PC-3 (cell line): ENCODE measurements around the gene AP4S1. TPM values are rescaled to one million over a fixed set of nuclear protein-coding genes. Genes with fewer than 3 reads are reported as not detected.

ENCODE experiments used
- ATAC-seq: fragments of 200-7000 bp; cut with Tn5 transposase; 2 replicates; pipeline ENCODE4 v1.9.1; 2020; ENCODE audit warnings: mild to moderate bottlenecking, moderate library complexity
- BruUV-seq: library from RNA; stranded (reverse); fragments of 400-500 nt; replicated peaks from 2 replicates; lab custom pipeline; 2021; lab: Mats Ljungman, UMichigan
- CTCF ChIA-PET: fragments of 300-600 bp; sonication (Branson Sonifier 250); formaldehyde crosslinking; loops from one replicate; lab custom pipeline; 2022; ENCODE audit warnings: antibody characterized with exemption; lab: Charles Lee
- POLR2A ChIA-PET: fragments of 300-600 bp; sonication (Branson Sonifier 250); formaldehyde crosslinking; loops from one replicate; lab custom pipeline; 2022; ENCODE audit warnings: antibody characterized with exemption; ENCODE audit not compliant: unreplicated experiment; lab: Charles Lee
- DNase-seq: peaks from one replicate; pipeline ENCODE4 v3.0.0-alpha.2; 2015
- H2AFZ ChIP-seq: fragments of 300-600 bp; sonication (generic); 2 replicates; pipeline ENCODE4 v1.6.0; 2016; ENCODE audit warnings: antibody characterized with exemption, low read length
- H3F3A ChIP-seq: fragments of 300-600 bp; sonication (generic); one replicate; pipeline ENCODE4 v1.6.0; 2017; ENCODE audit warnings: antibody characterized with exemption, low read length, control low read depth, mild to moderate bottlenecking; ENCODE audit not compliant: unreplicated experiment
- H3K27ac ChIP-seq: fragments of 300-600 bp; sonication (generic); 2 replicates; pipeline ENCODE4 v1.5.1; 2016; ENCODE audit warnings: mild to moderate bottlenecking, low read length
- H3K27me3 ChIP-seq: fragments of 300-600 bp; sonication (generic); 2 replicates; pipeline ENCODE4 v1.6.1; 2016; ENCODE audit warnings: low read length, mixed read lengths
- H3K36me3 ChIP-seq: fragments of 300-600 bp; sonication (generic); 2 replicates; pipeline ENCODE4 v1.6.1; 2016; ENCODE audit warnings: low read depth, mixed run types, low read length, mixed read lengths
- H3K4me1 ChIP-seq: fragments of 300-600 bp; sonication (generic); 2 replicates; pipeline ENCODE4 v1.5.1; 2016; ENCODE audit warnings: low read length; ENCODE audit not compliant: insufficient read depth
- H3K4me2 ChIP-seq: fragments of 300-600 bp; sonication (generic); 2 replicates; pipeline ENCODE4 v1.6.0; 2016; ENCODE audit warnings: low read length
- H3K4me3 ChIP-seq: fragments of 300-600 bp; sonication (generic); 2 replicates; pipeline ENCODE4 v1.5.1; 2016; ENCODE audit warnings: mild to moderate bottlenecking, low read length, mixed read lengths
- H3K79me2 ChIP-seq: fragments of 300-600 bp; sonication (generic); 2 replicates; pipeline ENCODE4 v1.6.1; 2017; ENCODE audit warnings: low read length, mixed read lengths
- H3K9ac ChIP-seq: fragments of 300-600 bp; sonication (generic); 2 replicates; pipeline ENCODE4 v1.6.0; 2016; ENCODE audit warnings: mild to moderate bottlenecking, low read length
- H3K9me2 ChIP-seq: fragments of 300-600 bp; sonication (generic); replicated peaks from 2 replicates; pipeline ENCODE4 v1.6.1; 2016; ENCODE audit warnings: mixed run types, low read length, mixed read lengths
- H3K9me3 ChIP-seq: fragments of 300-600 bp; sonication (generic); 2 replicates; pipeline ENCODE4 v1.6.1; 2016; ENCODE audit warnings: low read length, mixed read lengths
- H4K20me1 ChIP-seq: fragments of 300-600 bp; sonication (generic); 2 replicates; pipeline ENCODE4 v1.6.1; 2016; ENCODE audit warnings: low read length, mixed read lengths
- EZH2 ChIP-seq: fragments of 300-600 bp; sonication (generic); IDR thresholded peaks from one replicate; pipeline ENCODE4 v1.6.1; 2017; ENCODE audit warnings: antibody characterized with exemption, mild to moderate bottlenecking, low read length; ENCODE audit not compliant: unreplicated experiment
- EZH2phosphoT487 ChIP-seq: fragments of 300-600 bp; sonication (generic); IDR thresholded peaks from 2 replicates; pipeline ENCODE4 v1.6.1; 2018; ENCODE audit warnings: mild to moderate bottlenecking, antibody characterized with exemption, low read length, borderline replicate concordance
- intact Hi-C: fragments of 100-400 bp; cut with micrococcal nuclease; formaldehyde crosslinking; loops from 2 replicates; pipeline ENCODE4 v1.9.0; 2023
- total RNA-seq: library from RNA; depleted of rRNA; stranded (reverse); fragments of >200 nt; gene quantifications from 2 replicates; pipeline ENCODE4 v1.2.3, GENCODE V29; 2014
- TF ChIP-seq, protein P1 (sequence below): fragments of 300-600 bp; sonication (generic); conservative IDR thresholded peaks from 2 replicates; pipeline ENCODE4 v1.5.1; 2017; ENCODE audit warnings: antibody characterized with exemption, low read depth, mild to moderate bottlenecking, low read length

AP4S1 gene
- total RNA-seq, 1 experiment from 2014 or later, result 3.2 TPM

DNA sequence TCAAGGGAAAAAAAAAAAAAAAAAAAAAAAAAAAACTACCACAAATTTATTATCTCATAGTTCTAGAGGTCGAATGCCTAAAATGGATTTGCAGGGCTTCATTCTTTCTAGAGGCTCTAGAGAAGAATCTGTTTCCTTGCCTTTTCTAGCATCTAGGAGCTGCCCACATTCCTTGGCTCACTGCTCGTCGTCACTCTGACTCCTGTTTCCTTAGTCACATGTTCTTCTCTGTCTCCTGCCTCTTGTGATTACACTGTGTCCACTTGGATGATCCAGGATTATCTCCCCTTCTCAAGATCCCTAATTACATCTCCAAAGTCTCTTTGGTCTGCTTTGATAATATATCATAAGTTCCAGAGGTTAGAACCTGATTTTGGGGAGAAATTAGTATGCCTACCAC, 93.4 kb downstream of the AP4S1 start:
- H3K9me3 ChIP-seq, result no peaks in the 10 kb centered on the region
- intact Hi-C loops, result no loop called here
- no peaks in the 10 kb centered on the region for H3K79me2 ChIP-seq
- H3K36me3 ChIP-seq, result peaks cover 64% of the 10 kb centered on the region
- no TSS peak for BruUV-seq
- ChIA-PET CTCF (interaction anchor here (0.7 kb wide), 1 partner anchor 131 kb away, joined by 8 read pairs; no protein-coding TSS in a partner anchor), POLR2A (no interaction called here)
- H4K20me1 ChIP-seq, result no peaks in the 10 kb centered on the region
- no peak overlapping the region for H3K9ac ChIP-seq
- no peaks in the 10 kb centered on the region for H3K9me2 ChIP-seq
- TF ChIP-seq, protein P1, sequence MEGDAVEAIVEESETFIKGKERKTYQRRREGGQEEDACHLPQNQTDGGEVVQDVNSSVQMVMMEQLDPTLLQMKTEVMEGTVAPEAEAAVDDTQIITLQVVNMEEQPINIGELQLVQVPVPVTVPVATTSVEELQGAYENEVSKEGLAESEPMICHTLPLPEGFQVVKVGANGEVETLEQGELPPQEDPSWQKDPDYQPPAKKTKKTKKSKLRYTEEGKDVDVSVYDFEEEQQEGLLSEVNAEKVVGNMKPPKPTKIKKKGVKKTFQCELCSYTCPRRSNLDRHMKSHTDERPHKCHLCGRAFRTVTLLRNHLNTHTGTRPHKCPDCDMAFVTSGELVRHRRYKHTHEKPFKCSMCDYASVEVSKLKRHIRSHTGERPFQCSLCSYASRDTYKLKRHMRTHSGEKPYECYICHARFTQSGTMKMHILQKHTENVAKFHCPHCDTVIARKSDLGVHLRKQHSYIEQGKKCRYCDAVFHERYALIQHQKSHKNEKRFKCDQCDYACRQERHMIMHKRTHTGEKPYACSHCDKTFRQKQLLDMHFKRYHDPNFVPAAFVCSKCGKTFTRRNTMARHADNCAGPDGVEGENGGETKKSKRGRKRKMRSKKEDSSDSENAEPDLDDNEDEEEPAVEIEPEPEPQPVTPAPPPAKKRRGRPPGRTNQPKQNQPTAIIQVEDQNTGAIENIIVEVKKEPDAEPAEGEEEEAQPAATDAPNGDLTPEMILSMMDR, result no peak
- TF ChIP-seq EZH2 (no peak), EZH2phosphoT487 (no peak)
- DNase-seq (no peak), ATAC-seq (no peak)
- H3K27ac ChIP-seq, result no peak overlapping the region
- no peaks in the 10 kb centered on the region for H3F3A ChIP-seq
- no peaks in the 10 kb centered on the region for H3K4me1 ChIP-seq
- H3K4me3 ChIP-seq, result no peak overlapping the region
- no peak overlapping the region for H2AFZ ChIP-seq
- H3K4me2 ChIP-seq, result no peak overlapping the region
- no peaks in the 10 kb centered on the region for H3K27me3 ChIP-seq

DNA sequence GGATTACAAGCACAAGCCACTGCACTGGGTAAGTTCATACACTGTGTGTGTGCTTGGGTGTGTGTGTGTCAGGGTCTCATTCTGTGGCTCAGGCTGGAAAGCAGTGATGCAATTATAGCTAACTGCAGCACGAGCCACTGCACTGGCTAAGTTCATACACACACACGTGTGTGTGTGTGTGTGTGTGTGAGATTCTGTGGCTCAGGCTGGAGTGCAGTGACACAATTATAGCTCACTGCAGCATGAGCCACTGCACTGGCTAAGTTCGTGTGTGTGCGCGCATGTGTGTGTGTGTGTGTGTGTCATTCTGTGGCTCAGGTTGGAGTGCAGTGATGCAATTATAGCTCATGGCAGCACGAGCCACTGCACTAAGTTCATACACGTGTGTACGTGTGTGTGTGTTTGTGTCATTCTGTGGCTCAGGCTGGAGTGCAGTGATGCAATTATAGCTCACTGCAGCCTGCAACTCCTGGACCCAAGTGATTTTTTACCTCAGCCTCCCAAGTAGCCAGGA, 96.7 kb downstream of the AP4S1 start:
- Histone ChIP-seq H3K27ac (no peak overlapping the region), H3K9ac (no peak overlapping the region), H2AFZ (no peak overlapping the region), H3K79me2 (no peaks in the 10 kb centered on the region), H3F3A (no peaks in the 10 kb centered on the region), H3K4me2 (no peak overlapping the region), H4K20me1 (no peaks in the 10 kb centered on the region), H3K4me3 (no peak overlapping the region), H3K27me3 (no peaks in the 10 kb centered on the region), H3K9me2 (no peaks in the 10 kb centered on the region), H3K4me1 (no peaks in the 10 kb centered on the region), H3K36me3 (peaks cover 56% of the 10 kb centered on the region), H3K9me3 (no peaks in the 10 kb centered on the region)
- intact Hi-C loops, result no loop called here
- CTCF ChIA-PET, result no interaction called here
- TF ChIP-seq, protein P1, result no peak
- TF ChIP-seq EZH2, result no peak
- no peak for TF ChIP-seq EZH2phosphoT487
- no TSS peak for BruUV-seq
- ATAC-seq (no peak), DNase-seq (no peak)
- POLR2A ChIA-PET, result interaction anchor here (0.6 kb wide), 1 partner anchor 1438 kb away, joined by 5 read pairs; no protein-coding TSS in a partner anchor

DNA sequence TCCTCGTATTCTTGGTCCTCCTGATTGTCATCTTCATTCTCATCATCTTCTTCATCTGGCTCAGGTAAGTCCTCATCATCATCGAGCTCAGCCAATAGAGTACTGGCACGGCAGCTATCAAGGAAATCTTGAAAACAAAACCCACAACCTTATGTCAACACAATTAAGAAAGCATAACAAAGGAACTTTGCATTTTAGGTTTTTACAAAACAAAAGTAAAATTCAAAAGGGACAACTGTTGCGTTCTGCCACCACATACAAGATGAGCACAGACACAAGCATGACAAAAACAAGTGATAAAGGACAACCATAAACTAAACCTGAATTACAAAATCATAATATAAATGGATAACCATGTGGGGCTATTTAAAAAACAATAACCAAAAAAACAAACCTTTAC, 97.5 kb downstream of the AP4S1 start:
- H3K4me2 ChIP-seq, result no peak overlapping the region
- ChIA-PET POLR2A (interaction anchor here (0.7 kb wide), 1 partner anchor 201 kb away, joined by 7 read pairs; no protein-coding TSS in a partner anchor), CTCF (no interaction called here)
- H3K79me2 ChIP-seq, result no peaks in the 10 kb centered on the region
- no peaks in the 10 kb centered on the region for H3K9me3 ChIP-seq
- intact Hi-C loops, result no loop called here
- TF ChIP-seq EZH2phosphoT487, result no peak
- TF ChIP-seq, protein P1, result no peak
- no peak for TF ChIP-seq EZH2
- H3K9ac ChIP-seq, result no peak overlapping the region
- H3K4me1 ChIP-seq, result no peaks in the 10 kb centered on the region
- DNase-seq, result no peak
- no peaks in the 10 kb centered on the region for H4K20me1 ChIP-seq
- no peaks in the 10 kb centered on the region for H3F3A ChIP-seq
- H3K36me3 ChIP-seq, result peaks cover 56% of the 10 kb centered on the region
- no peak for ATAC-seq
- BruUV-seq, result no TSS peak
- no peaks in the 10 kb centered on the region for H3K27me3 ChIP-seq
- H3K9me2 ChIP-seq, result no peaks in the 10 kb centered on the region
- no peak overlapping the region for H2AFZ ChIP-seq
- H3K4me3 ChIP-seq, result no peak overlapping the region
- no peak overlapping the region for H3K27ac ChIP-seq
